GM19324 (cell line): ENCODE results near the gene MGME1.
A peak's percentile ranks its signal among the peaks of the same experiment; 100 is the strongest.

Source experiments
- ATAC-seq: cut with Tn5 transposase; IDR thresholded peaks from one replicate; pipeline ENCODE4 v1.9.1; 2021; ENCODE audit warnings: mild to moderate bottlenecking, moderate library complexity; ENCODE audit not compliant: unreplicated experiment, low FRiP score

MGME1 gene

DNA sequence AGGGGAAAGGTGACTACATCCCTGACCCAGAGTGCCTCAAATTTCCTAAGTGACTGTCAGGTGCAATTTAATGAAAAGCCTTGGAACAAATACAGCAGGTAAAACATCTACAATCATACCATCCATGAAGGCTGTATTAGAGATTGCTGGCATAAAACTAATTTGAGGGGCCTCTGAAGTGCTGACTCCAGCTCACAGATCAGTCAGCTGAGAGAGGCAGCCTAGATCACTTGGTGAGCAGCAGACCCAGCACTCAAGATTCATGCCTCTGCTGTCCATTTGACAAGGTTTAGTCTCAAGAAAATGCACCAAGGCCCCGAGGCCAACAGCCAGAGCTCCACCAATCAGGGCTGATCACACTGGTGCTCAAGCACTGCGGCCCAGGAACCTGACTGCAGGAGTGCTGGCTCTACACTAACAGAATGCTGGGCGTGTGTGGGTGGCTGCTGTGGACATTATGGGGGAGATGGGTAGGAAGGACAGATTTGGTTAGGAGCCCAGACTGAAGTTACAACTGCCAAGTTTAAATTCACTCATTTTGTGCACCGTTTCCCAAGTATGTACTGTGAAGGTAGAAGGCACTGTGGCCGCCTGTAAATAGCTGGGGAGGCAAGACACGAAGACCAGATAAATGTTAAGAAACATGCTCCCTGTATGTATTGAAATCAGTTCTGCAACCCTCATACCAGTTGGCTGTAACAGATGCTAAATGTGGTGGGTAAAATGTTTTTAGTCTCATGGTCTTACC is 28.4 kb upstream of the MGME1 start:
- ATAC-seq = no peak

DNA sequence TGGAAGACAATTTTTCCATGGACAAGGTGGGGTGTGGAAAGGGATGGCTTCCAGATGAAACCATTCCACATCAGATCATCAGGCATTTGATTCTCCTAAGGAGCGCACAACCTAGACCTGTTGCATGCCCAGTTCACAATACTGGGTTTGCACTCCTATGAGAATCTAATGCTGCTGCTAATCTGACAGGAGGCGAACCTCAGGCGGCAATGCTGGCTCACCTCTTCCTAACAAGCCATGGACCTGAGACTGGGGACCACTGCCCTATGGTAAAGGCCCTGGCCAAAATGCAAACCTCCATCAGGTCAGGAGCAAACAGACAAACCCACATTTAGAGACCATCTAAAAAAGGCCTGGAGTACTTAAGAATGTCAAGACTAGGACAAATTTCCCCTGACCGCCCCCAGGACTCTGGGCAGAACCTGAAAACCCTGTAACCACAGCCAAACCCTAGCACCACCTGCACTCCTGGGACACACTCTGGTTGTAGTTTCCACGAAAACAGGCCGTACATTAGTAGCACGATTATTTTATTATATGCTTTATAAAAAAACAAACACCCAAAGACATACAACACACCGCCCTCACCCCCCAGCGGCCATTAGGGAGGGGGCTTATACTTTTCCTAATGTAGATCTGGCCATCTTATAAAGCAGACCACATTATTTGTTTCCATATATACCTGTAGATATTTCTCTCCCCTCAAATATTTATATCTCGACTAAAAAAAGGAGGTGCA is 27.6 kb upstream of the MGME1 start:
- ATAC-seq = no peak

DNA sequence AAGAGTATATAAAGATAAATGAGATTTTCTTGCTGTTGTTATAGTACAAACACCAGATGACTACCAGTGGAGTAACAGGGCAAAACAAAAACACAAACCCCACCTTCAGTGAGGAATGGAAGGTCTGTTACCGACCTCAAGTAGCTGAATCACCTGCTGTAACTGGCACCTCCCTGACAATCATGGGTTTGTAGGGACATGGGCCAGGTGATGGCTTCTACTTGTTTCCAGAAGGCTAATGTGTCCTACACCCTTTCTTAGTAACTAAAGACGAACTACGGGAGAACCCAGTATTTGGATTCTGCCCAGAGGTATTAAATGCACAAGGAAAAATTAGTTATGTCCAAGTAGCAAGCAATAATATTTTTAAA is 27.0 kb upstream of the MGME1 start:
- no peak for ATAC-seq

DNA sequence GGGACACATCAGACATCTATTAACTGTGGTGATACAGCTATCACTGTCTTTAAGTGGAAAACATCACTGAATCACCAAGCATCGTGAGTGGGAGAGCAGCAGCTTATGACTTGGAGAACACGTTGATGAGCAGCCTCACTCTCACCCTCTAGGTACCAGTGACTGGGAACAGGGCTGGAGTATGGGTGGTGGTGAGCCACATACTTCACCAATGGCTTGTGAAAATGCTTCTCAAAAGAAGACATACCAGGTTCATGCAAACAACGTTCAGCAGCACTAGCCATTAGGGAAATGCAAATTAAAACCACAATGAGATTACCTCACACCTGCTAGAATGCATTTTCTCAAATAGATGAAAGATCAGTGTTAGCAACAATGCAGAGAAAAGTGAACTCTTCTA is 25.5 kb upstream of the MGME1 start:
- peak; percentile 88 for ATAC-seq

DNA sequence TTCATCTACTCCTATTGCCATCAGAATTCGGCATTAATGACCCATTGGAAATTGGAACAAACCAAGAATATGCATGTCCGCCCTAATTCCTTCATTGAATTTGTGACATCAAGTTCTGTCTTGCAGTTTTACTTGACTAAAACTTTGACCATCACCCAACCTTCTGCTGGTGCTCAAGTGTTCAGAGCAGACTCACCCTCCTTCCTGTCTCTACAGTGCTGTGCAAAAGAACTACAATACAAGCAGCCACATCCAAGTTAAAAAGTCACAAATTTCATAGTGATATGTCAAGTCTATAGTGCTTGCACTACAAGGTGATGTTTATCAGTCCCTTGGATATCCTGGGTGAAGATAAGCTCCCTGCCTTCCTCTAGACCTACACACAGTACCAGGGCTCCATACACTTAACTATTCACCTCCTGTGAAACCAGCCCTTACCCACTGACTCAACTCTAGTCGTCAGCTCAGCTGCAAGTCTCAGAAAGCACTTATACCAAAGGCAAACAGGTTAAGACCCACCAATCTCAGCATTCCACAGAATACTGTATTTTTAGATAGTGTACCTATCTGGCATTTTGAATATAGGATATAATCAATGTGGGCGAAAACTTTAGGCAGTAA is 23.9 kb upstream of the MGME1 start:
- ATAC-seq = no peak

DNA sequence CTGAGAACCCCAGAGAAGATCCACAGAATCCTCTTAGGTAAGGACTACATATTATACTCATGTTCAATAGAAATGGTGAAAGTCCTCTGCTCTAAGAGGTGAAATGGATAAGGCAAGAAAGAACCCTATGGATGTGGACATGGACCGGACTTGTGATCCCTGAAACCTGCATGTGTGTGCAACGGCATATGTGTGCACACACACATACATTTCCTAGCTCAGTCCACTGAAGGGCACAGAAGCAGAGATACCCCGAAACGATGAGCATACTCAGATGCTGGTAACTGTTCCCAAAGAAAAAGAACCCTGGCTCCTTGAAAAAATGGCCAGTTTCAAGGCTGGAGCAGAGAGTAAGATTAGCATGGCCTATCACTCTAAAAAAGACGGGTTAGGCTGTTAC is 22.8 kb upstream of the MGME1 start:
- ATAC-seq = no peak

DNA sequence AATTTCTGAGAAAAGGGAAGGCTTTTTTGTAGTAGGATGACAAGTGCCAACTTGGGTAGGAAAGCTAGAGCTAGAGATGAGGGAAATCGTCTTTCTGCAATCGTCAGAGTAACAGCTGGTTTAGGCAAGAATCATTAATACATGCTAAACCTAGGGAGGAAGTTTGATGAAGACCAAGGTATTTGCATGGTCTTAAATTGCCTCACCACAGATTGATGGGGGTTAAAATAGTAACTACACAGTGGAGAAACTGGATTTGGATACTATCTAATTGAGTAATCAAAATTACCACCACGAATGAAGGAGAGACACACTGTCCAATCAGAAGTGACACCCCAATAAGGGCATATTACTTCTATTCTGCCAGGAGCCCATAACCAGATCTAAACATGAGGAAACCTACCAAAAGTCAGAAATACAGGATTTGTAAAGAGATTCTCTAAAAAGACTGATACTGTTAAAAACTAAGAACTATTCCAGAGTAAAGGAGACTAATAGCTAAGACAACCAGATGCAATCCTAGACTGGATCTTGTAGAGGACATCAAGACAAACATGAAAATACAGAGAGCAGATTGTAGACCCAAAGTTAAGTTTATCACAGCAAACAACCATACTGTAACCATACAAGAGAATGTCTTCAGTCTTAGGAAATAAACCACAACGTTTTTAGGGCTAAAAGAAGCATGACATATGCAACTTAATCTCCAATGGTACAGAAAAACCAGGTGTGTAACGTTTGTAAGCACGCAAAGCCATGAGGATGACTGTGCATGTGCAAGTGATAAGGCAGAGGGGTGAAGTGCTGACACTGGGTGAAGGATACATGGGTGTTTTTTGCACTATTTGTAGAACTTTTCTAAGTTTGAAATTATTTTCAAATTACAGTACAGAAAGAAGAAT is 22.0 kb upstream of the MGME1 start:
- ATAC-seq = no peak

DNA sequence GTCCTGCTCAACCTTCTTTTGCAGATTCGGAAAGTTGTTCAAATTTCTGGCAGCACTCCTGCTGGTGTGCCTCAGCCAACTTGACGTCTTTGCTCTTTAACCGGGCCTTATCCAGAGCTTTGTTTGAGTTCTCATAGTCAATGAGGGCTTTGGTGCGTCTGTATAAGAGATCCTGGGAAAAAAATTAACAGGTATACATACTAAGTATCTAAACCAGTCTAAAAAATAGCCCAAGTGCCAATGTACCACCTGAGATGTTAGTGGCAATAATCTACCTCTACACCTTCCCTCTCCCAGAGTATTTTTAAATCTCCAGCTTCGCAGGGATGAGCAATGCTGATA is 21.4 kb upstream of the MGME1 start:
- ATAC-seq = no peak

DNA sequence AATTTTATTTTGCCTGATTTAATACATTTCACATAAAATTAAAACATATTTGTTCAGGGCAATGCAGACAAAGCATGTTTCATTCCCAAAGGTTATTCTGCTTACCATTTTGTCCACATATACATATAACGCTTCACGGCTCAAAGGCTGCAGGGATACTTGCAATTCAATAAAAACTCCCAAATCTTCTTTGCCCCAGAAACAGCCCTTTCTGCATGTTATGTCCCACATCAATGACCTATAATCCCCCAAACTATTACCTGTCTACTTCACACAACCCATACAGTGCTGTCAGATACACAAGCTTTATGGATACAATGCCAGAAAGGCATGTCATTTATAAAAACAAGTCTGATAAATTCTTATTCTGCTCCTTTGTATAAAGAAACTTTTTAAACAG is 20.4 kb upstream of the MGME1 start:
- ATAC-seq = no peak

DNA sequence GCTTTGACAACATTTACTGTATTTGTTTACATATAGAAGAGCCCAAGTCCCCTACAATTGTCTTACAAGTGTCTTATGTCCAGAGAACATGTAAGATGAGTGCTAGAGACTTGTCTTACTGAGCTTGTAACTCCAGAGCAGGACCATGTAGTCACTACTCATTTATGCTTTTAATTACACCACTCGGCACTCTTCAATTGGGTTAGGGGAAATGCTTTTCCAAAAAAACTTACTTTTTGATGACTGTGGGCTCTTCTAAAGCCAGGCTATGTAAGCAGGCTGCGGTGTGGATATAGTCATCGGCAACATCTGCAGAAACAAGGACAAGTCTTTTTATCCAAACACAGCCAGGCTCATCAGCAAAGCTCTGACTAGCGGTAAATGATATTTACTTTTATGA is 18.9 kb upstream of the MGME1 start:
- no peak for ATAC-seq

DNA sequence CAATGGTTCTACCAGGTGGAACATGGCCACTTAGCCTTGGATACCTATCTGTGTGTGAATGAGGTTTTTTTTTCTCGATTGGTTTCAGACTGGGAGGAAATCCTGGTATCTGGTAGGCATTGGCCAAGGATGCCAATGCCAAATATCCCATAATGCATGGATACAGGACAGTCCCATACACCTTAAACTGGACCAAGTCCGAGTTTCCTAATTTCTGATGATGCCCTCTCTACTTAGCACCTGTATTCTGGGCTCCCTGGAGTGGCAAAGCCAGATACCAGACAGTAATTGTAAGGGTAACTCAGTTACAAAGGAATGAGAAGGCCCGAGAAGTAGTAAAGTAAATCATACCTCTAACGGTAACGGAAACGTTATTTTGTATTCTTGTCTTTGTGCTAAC is 18.1 kb upstream of the MGME1 start:
- ATAC-seq = no peak

DNA sequence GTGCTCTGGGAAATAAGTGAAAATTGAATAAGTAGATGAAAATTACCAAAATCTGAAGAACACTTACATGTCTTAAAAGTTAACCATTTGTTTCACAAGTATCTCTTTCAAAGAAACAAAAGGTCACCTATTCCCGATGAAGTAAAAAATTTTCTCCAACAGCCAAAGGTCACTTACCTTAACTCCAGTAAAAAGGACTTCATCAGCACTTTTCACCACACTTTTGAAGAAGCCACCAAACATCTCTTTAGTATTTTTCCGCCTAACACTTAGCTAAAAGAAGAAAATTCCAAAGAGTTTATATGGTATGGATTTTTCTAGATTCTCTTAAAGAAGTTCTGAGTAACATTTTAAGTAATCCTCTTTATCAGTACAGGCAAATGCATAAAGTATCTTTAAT is 17.5 kb upstream of the MGME1 start:
- no peak for ATAC-seq

DNA sequence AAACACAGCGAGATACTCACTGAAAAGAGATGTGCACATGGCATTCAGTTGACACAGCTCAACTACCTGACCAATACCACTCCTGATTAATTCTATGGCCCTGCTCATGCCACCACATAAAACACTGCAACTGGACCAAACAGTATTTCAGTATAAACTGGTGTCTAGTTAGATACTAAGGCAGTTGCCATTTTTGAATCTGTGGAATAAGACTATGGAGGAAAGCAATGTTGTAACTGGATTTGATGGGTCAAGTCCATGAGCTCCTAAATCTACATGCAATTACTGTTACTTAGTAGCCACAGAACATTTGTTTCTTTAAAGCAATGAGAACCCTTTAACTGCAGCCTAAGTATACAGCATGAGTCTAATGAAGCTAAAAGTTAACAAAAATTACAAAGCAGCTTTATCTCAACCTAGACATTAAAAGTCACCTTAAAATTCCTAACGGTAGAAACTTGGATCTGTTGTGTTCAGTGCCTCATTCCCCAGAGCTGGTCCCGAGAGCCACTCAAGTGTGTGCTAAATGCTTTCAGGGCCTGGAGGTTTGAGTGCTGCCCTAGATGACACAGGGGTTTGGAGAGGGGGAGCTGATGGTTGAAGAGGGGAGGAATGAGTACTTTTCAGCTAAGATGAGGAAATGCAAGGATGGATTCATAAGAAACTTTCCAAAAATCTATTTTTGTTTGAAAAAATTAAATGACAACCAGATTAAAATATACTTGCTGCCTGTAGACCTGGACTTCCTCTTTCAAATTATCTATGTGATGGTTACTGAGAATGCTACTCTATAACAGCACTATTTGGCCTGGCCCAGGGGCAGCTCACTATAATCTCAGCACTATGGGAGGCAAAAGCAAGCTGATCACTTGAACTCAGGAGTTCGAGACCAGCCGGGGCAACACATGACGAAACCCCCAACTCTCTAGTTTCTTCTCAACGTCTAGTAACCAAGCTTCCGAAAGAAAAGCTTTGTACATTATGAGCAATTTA is 15.8 kb upstream of the MGME1 start:
- no peak for ATAC-seq

DNA sequence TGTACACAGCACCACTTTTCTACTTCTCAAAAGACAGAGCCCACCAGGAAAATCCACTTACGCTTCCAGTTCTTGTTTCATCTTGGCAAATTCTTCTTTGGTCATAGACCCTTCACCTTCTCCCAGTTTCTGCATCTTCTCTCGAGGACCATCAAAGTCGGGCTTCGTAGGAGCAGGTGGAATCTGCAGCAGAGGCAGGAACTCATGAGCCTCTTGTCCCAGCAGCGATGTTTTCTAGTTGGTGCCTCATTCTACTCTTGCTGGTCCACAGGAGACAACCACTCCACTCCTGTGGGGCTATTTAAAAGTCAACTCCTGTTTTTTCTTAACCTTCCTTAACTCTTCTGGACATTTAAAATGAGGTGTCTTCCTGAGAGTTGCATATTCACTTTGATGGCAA is 14.9 kb upstream of the MGME1 start:
- no peak for ATAC-seq

DNA sequence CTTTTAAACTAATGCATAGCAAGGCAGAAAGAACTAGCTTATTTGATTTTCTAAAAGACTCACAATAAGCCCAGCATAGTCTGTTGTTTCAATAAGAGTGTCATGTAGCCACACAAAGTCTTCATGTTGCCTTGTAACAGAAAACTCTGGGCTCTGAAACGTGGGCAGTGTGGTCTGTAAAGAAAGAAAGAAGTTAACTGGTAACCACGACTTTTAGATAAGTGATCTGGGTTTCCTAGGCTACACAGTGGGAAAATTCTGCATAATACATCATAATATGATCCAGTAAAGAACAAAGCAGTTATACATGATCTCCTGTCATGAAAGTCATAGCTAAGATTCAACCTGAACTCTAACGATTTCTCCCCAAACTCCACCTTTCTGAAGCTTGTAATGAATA is 13.5 kb upstream of the MGME1 start:
- ATAC-seq = no peak

DNA sequence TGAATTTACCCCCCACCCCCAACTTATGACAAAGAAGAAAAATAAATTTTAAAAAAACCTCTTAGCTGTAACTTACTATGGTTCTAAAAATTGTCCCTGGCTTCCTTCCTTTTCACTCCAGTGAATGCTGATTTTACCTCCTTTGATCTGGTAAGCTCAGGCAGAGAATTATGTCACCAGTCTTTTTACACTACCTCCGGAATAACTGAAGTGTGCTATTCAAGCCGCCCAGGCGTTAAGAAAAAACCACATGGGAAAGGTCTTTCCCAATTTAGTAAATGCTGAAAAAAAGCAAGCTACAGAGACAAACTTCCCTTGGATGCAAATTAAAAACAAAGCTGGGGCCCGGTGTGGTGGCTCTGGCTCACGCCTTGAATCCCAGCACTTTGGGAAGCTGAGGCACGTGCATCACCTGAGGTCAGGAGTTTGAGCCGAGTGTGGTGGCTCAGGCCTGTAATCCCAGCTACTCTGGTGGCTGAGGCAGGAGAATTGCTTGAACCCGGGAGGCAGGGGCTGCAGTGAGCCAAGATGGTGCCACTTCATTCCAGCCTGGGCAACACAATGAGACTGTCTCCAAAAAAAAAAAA is 12.6 kb upstream of the MGME1 start:
- ATAC-seq = no peak

DNA sequence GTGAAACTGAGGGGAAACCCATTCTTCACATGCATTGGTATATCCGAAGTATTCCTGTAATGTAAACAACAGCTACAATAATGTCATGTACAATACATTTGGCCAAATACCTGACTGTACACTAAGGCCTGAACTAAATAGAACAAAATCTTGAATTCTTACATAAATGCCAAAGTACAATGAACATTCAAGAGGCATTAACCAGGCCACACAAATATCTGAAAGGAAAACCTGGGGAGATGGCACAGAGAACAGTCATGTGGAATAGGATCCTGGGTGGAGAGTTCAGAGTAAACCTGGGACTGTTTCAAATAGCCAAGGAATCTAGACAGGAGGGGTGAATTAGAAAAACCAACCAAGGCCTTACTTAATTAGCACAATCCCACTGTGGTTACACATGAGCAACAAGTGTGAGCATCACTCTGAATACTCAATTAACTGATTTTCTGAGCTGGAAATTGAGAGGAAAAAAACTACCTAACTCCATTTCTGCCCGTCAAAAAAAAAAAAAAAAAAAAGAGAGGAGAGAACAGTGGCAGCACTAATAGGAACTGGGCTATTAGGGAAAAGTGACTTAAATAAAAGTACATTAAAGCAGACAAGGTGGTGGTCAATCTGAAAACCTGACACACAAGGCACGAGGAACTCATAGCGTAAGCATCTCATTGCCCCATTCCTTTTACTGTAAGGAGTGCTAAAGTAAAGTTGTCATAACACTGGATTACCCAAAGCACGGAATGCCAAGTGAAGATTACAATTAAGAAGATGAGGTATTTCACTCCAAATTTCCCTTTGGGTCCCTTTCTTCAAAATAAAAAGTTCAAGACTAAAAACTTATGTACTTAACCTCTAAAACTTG is 11.1 kb upstream of the MGME1 start:
- no peak for ATAC-seq

DNA sequence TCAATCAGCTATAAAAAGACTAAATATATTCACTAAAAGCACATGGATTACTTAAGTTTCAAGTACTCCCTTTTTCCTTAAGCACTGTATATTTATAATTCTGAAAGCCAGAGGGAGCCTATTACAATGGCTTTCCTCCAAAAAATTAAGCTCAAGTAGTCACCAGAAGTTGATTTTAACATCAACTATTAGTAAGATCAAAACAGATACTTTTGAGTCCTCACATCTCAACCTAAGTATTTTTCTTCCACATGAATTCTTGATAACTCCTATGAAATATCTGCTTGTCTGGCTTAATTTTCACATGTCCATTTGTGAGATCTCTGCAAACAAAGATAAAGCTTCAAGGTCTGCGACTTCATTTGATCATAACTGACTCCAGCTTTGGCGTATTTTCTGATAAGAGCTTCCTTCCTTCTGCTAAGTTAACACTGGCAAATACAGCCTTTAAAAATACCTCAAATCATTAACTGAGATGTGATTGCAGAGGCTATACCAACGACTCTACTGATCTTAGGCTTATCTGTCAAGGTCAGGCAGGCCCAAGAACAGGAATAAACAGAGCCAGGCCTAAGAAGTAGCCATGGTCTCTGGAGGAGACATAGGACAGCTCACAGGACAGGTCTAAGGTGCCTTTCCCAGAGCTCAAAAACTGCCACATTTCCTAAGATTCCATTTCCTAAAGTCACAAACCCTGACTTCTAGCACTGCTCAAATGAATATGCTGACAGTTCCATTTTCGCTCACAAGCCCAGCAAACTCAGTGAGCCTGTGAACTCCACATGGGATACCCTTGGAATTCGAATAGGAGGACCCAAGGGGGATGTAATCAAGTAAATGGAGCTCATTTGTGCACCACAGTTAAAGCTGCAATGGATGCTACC is 10.2 kb upstream of the MGME1 start:
- no peak for ATAC-seq
